GM12878 (cell line): ENCODE data around the gene PLEKHA6. TPM values are rescaled to one million over a fixed set of nuclear protein-coding genes. Genes with fewer than 3 reads are reported as not detected.

Experiments
- ATAC-seq: fragments of 200-7000 bp; cut with Tn5 transposase; 3 replicates; pipeline ENCODE4 v1.9.1; 2020; ENCODE audit warnings: mild to moderate bottlenecking, moderate library complexity
- BruUV-seq: library from RNA; stranded (reverse); fragments of 400-500 nt; replicated peaks from 2 replicates; lab custom pipeline; 2021; lab: Mats Ljungman, UMichigan
- CTCF ChIA-PET: fragments of 300-600 bp; sonication (Branson Sonifier 250); formaldehyde crosslinking; extraction: SDS; loops from one replicate; lab custom pipeline; 2021; ENCODE audit warnings: inconsistent platforms; lab: Yijun Ruan, JAX
- POLR2A ChIA-PET: fragments of 350-600 bp; formaldehyde crosslinking; extraction: SDS; loops from one replicate; lab custom pipeline; 2021; ENCODE audit warnings: inconsistent platforms; lab: Charles Lee
- RAD21 ChIA-PET: fragments of 300-600 bp; sonication (Branson Sonifier 250); formaldehyde crosslinking; loops from one replicate; lab custom pipeline; 2023; ENCODE audit warnings: antibody characterized with exemption; ENCODE audit not compliant: unreplicated experiment; lab: Charles Lee
- SMC1A ChIA-PET: fragments of 300-600 bp; sonication (Branson Sonifier 250); formaldehyde crosslinking; loops from one replicate; lab custom pipeline; 2023; ENCODE audit not compliant: unreplicated experiment, uncharacterized antibody; lab: Charles Lee
- DNase-seq: peaks from one replicate; pipeline ENCODE4 v3.0.0-alpha.2; 2011; ENCODE audit warnings: low read depth, low spot score
- FAIRE-seq: peaks from 3 replicates; lab custom pipeline; 2011; peaks lifted over from hg19 to GRCh38; lab: Jason Lieb, UNC
- H2AFZ ChIP-seq: 2 replicates; pipeline ENCODE4 v1.6.0; 2011; ENCODE audit warnings: low read depth, low read length, control low read depth; ENCODE audit not compliant: control insufficient read depth
- H3K27ac ChIP-seq: 2 replicates; pipeline ENCODE4 v1.5.1; 2011; ENCODE audit warnings: control low read depth; ENCODE audit not compliant: control insufficient read depth, insufficient read depth
- H3K27me3 ChIP-seq, 2 experiments: replicated peaks in 1 of 2; 2 replicates each; pipeline versions ENCODE4 v1.6.0 to v1.6.1; 2011; ENCODE audit warnings: low read length in 1 of 2; ENCODE audit not compliant: control insufficient read depth in 2 of 2, insufficient read depth in 2 of 2
- H3K36me3 ChIP-seq, 2 experiments: 2 replicates each; pipeline ENCODE4 v1.5.1; 2011; ENCODE audit warnings: low read length in 1 of 2; ENCODE audit not compliant: control insufficient read depth in 2 of 2, insufficient read depth in 2 of 2
- H3K4me1 ChIP-seq: 2 replicates; pipeline ENCODE4 v1.6.1; 2011; ENCODE audit warnings: mild to moderate bottlenecking, low read length, moderate library complexity, mixed read lengths; ENCODE audit not compliant: control insufficient read depth, insufficient read depth
- H3K4me2 ChIP-seq: 2 replicates; pipeline ENCODE4 v1.6.0; 2011; ENCODE audit warnings: control low read depth; ENCODE audit not compliant: control insufficient read depth, insufficient read depth
- H3K4me3 ChIP-seq: fragments of 200-600 bp; sonication (generic); 2 replicates; pipeline ENCODE4 v1.5.1; 2016
- H3K79me2 ChIP-seq: 2 replicates; pipeline ENCODE4 v1.6.0; 2011; ENCODE audit warnings: low read length; ENCODE audit not compliant: control insufficient read depth, insufficient read depth
- H3K9ac ChIP-seq: 2 replicates; pipeline ENCODE4 v1.8.0; 2011; ENCODE audit warnings: low read length, control low read depth, mixed read lengths; ENCODE audit not compliant: control insufficient read depth, insufficient read depth
- H3K9me3 ChIP-seq: replicated peaks from 3 replicates; pipeline ENCODE4 v1.5.1; 2011; ENCODE audit warnings: mild to moderate bottlenecking, low read length; ENCODE audit not compliant: control insufficient read depth, insufficient read depth
- H4K20me1 ChIP-seq: 2 replicates; pipeline ENCODE4 v1.6.0; 2011; ENCODE audit not compliant: control insufficient read depth, insufficient read depth
- DPF2 ChIP-seq: fragments of 450-650 bp; IDR thresholded peaks from 2 replicates; pipeline ENCODE4 v1.6.1; 2017; ENCODE audit warnings: mild to moderate bottlenecking
- EP300 ChIP-seq, 2 experiments: fragments of 150-350 bp in 1 of 2; IDR thresholded peaks; 2 replicates each; pipeline ENCODE4 v1.6.1; 2011 to 2012; ENCODE audit warnings: low read depth in 2 of 2, low read length in 2 of 2, borderline replicate concordance in 1 of 2, improper control_type of control experiment in 1 of 2, inconsistent platforms in 1 of 2; ENCODE audit not compliant: control insufficient read depth in 1 of 2
- GATAD2B ChIP-seq: fragments of 450-650 bp; conservative IDR thresholded peaks from 2 replicates; pipeline ENCODE4 v1.6.1; 2017; ENCODE audit warnings: low read depth, mild to moderate bottlenecking, moderate library complexity
- IKZF1 ChIP-seq: fragments of 450-650 bp; conservative IDR thresholded peaks from 2 replicates; pipeline ENCODE4 v1.6.1; 2017; ENCODE audit warnings: antibody characterized with exemption, mild to moderate bottlenecking
- IKZF2 ChIP-seq, 2 experiments: fragments of 450-650 bp; IDR thresholded peaks; 2 replicates each; pipeline ENCODE4 v1.6.1; 2017; ENCODE audit warnings: mild to moderate bottlenecking in 2 of 2, moderate library complexity in 2 of 2
- MTA2 ChIP-seq: fragments of 450-650 bp; IDR thresholded peaks from 2 replicates; pipeline ENCODE4 v1.6.1; 2016; ENCODE audit warnings: low read depth, mild to moderate bottlenecking, moderate library complexity
- NBN ChIP-seq: fragments of 450-650 bp; IDR thresholded peaks from 2 replicates; pipeline ENCODE4 v1.6.1; 2016
- NFIC ChIP-seq: IDR thresholded peaks from 2 replicates; pipeline ENCODE4 v1.6.1; 2012; ENCODE audit warnings: low read depth, mild to moderate bottlenecking, inconsistent platforms, low read length, moderate library complexity
- NR2C1 ChIP-seq: fragments of 450-650 bp; IDR thresholded peaks from 2 replicates; pipeline ENCODE4 v1.6.1; 2017; ENCODE audit warnings: antibody characterized with exemption, mild to moderate bottlenecking, moderate library complexity
- NR2F1 ChIP-seq: fragments of 450-650 bp; conservative IDR thresholded peaks from 2 replicates; pipeline ENCODE4 v1.6.1; 2017; ENCODE audit warnings: mild to moderate bottlenecking
- PAX5 ChIP-seq: IDR thresholded peaks from 2 replicates; pipeline ENCODE4 v1.6.1; 2011; ENCODE audit warnings: low read depth, low read length, borderline replicate concordance
- PKNOX1 ChIP-seq: fragments of 450-650 bp; IDR thresholded peaks from 2 replicates; pipeline ENCODE4 v1.6.1; 2016; ENCODE audit warnings: mild to moderate bottlenecking
- RELB ChIP-seq: fragments of 450-650 bp; IDR thresholded peaks from 2 replicates; pipeline ENCODE4 v1.6.1; 2017; ENCODE audit warnings: low read depth, mild to moderate bottlenecking, moderate library complexity
- SMARCA5 ChIP-seq: fragments of 450-650 bp; IDR thresholded peaks from 2 replicates; pipeline ENCODE4 v1.6.1; 2017; ENCODE audit warnings: mild to moderate bottlenecking
- SPI1 ChIP-seq: IDR thresholded peaks from 2 replicates; pipeline ENCODE4 v1.6.1; 2011; ENCODE audit warnings: low read depth, mild to moderate bottlenecking, low read length, moderate library complexity, borderline replicate concordance; ENCODE audit not compliant: insufficient read depth
- ZNF217 ChIP-seq: fragments of 450-650 bp; IDR thresholded peaks from 2 replicates; pipeline ENCODE4 v1.6.1; 2017; ENCODE audit warnings: antibody characterized with exemption, mild to moderate bottlenecking
- ZSCAN29 ChIP-seq: fragments of 450-650 bp; IDR thresholded peaks from 2 replicates; pipeline ENCODE4 v1.6.1; 2017; ENCODE audit warnings: mild to moderate bottlenecking, moderate library complexity
- WGBS: methylation state at CpG from one replicate; pipeline ENCODE4 v1.1.6; 2016; ENCODE audit warnings: low lambda C conversion rate; ENCODE audit not compliant: insufficient replicate concordance, insufficient coverage; ENCODE audit errors: missing lambda C conversion rate; 5-methylcytosine and 5-hydroxymethylcytosine counted together
- in situ Hi-C: fragments of 300-500 bp; cut with MboI; formaldehyde crosslinking; loops from 9 replicates; pipeline ENCODE4 v1.14.3; 2018; ENCODE audit warnings: mixed read lengths
- intact Hi-C: fragments of 100-400 bp; cut with micrococcal nuclease; formaldehyde crosslinking; loops from one replicate; pipeline ENCODE4 v1.14.2; 2022; ENCODE audit not compliant: unreplicated experiment
- polyA plus RNA-seq, 11 experiments: library from polyadenylated mRNA; depleted of rRNA in 4 of 11; unstranded in 6 of 11; stranded (reverse) in 5 of 11; fragments of >200 nt; fragmentation: Nextera tagmentation in 4 of 11; fragmentation: Illumina TruSeq in 1 of 11; extraction: Ambion mirVana in 4 of 11; extraction: Trizol in 1 of 11; gene quantifications; 1 replicate in 1 of 11; 2 replicates in 10 of 11; pipeline versions ENCODE4 v1.2.1 to v1.2.3, GENCODE V29; 2011 to 2016; ENCODE audit warnings: inconsistent platforms in 2 of 11, missing spikeins in 2 of 11, low read depth in 1 of 11
- total RNA-seq, 4 experiments: library from RNA; depleted of rRNA in 3 of 4; stranded (reverse); fragments of >200 nt in 3 of 4; fragmentation: Illumina TruSeq in 1 of 4; extraction: Trizol in 1 of 4; gene quantifications; 2 replicates each; pipeline versions ENCODE4 v1.2.1 to v1.2.3, GENCODE V29; 2013 to 2021

PLEKHA6 gene
- total and polyA plus RNA-seq, 10 of the 15 experiments (the other 5 are each of a cell fraction or from before 2014, with no cell fraction given), result 0.04 to 0.81 (median 0.19) TPM; not detected in 4

- Histone ChIP-seq H3K4me2 (peak overlapping the region; percentile 91), H4K20me1 (no peaks in the 10 kb centered on the region), H3K9ac (0 out of 2 replicates have a peak overlapping the region, but pooled peaks have one; percentile 25), H3K9me3 (no peaks in the 10 kb centered on the region), H3K4me3 (peak overlapping the region; percentile 57; the same call in 1 of the 2 replicates), H3K27me3 (peaks cover 4 to 5% of the 10 kb centered on the region in 2 experiments; a peak in 3 of 4 replicates), H3K79me2 (no peaks in the 10 kb centered on the region), H3K4me1 (peaks cover 6% of the 10 kb centered on the region), H3K27ac (no peak overlapping the region), H2AFZ (peak overlapping the region; percentile 40), H3K36me3 (no peaks in the 10 kb centered on the region)
- DNase-seq (no peak), ATAC-seq (peak; percentile 89), FAIRE-seq (peak; percentile 84)
- POLR2A ChIA-PET, result interaction anchor here (0.6 to 1.3 kb wide), 6 partner anchors 14 to 260 kb away, joined by 3 to 8 read pairs (median 3); no protein-coding TSS in a partner anchor
- CTCF ChIA-PET, result interaction anchor here (0.6 to 17.7 kb wide), 17 partner anchors 11 to 902 kb away, joined by 3 to 297 read pairs (median 4); partner anchors contain the start of gene PLEKHA6
- RAD21 ChIA-PET, result interaction anchor here (0.7 to 11.4 kb wide), 12 partner anchors 9 to 164 kb away, joined by 3 to 133 read pairs (median 4); partner anchors contain the start of genes GOLT1A and PLEKHA6
- BruUV-seq, result no TSS peak
- intact Hi-C loops (no loop called here), in situ Hi-C loops (no loop called here)
- WGBS, result 2% methylated on average over 52 of the region's 55 CpGs
- SMC1A ChIA-PET, result interaction anchor here (0.8 to 6.7 kb wide), 12 partner anchors 8 to 214 kb away, joined by 3 to 109 read pairs (median 4); partner anchors contain the start of gene MDM4
- TF ChIP-seq RELB, result 0 out of 2 replicates have a peak, but pooled peaks have one; percentile 53
- TF ChIP-seq NR2C1, result peak; percentile 65
- no peak for TF ChIP-seq NFIC
- peak; percentile 94 for TF ChIP-seq PAX5
- TF ChIP-seq ZNF217, result no peak
- peak; percentile 96 for TF ChIP-seq SPI1
- TF ChIP-seq PKNOX1, result no peak
- no peak for TF ChIP-seq ZSCAN29
- TF ChIP-seq GATAD2B, result peak; percentile 62
- peak in 1 of 2 experiments; percentile 73; a peak in 2 of 4 replicates for TF ChIP-seq EP300 (IDR thresholded peaks at IDR 0.05; ENCODE audit: borderline replicate concordance in 1 of 2, control insufficient read depth in 1 of 2, low read depth in 2 of 2, low read length in 2 of 2)
- TF ChIP-seq DPF2, result peak; percentile 91
- TF ChIP-seq NR2F1, result peak; percentile 93
- TF ChIP-seq MTA2, result peak; percentile 79
- peak; percentile 74 for TF ChIP-seq IKZF1
- TF ChIP-seq IKZF2 (IDR thresholded peaks at IDR 0.05), result peak; percentile 68 to 72; a peak in 2 of 4 replicates
- TF ChIP-seq NBN, result 0 out of 2 replicates have a peak, but pooled peaks have one; percentile 31
- TF ChIP-seq SMARCA5, result peak; percentile 41; the same call in 1 of the 2 replicates
Measured at GRCh38 chr1:204377800-204378668, 18.3 kb upstream of the PLEKHA6 start.
